HCT116 (cell line): Measurements from ENCODE around the gene CDAN1. TPM values are rescaled to one million over a fixed set of nuclear protein-coding genes. Genes with fewer than 3 reads are reported as not detected.

ENCODE experiments used
- ATAC-seq: fragments of 200-7000 bp; cut with Tn5 transposase; 2 replicates; pipeline ENCODE4 v1.9.1; 2020; ENCODE audit warnings: mild to moderate bottlenecking, moderate library complexity
- BruUV-seq: library from RNA; stranded (reverse); fragments of 400-500 nt; replicated peaks from 2 replicates; lab custom pipeline; 2021; lab: Mats Ljungman, UMichigan
- CTCF ChIA-PET: fragments of 300-600 bp; sonication (Branson Sonifier 250); formaldehyde crosslinking; loops from one replicate; lab custom pipeline; 2021; ENCODE audit warnings: antibody characterized with exemption; lab: Charles Lee
- POLR2A ChIA-PET: fragments of 300-600, 350-600 bp; sonication (Branson Sonifier 250); formaldehyde crosslinking; loops from one replicate; lab custom pipeline; 2021; ENCODE audit warnings: antibody characterized with exemption; lab: Charles Lee
- RAD21 ChIA-PET, 2 experiments: fragments of 300-600 bp; sonication (Branson Sonifier 250); formaldehyde crosslinking; loops; one replicate each; lab custom pipeline; 2023; ENCODE audit warnings: low total read pairs in 2 of 2; ENCODE audit not compliant: uncharacterized antibody in 2 of 2, unreplicated experiment in 2 of 2, low non-redundant PET in 1 of 2; lab: Charles Lee
- DNase-seq: peaks from one replicate; pipeline ENCODE4 v3.0.0-alpha.2; 2010; ENCODE audit warnings: low read depth, low spot score
- H2AFZ ChIP-seq: fragments of 200-600 bp; shearing (Covaris generic), sonication (generic); 2 replicates; pipeline ENCODE4 v1.6.1; 2017; ENCODE audit warnings: low read depth, mixed run types, mixed read lengths, antibody characterized with exemption, low read length; ENCODE audit not compliant: poor library complexity, severe bottlenecking
- H3K27ac ChIP-seq: 2 replicates; pipeline ENCODE4 v1.5.1; 2012; ENCODE audit warnings: low read depth, low read length
- H3K27me3 ChIP-seq: fragments of 200-600 bp; sonication (generic); 2 replicates; pipeline ENCODE4 v1.6.1; 2016; ENCODE audit warnings: mixed run types, low read length, mixed read lengths; ENCODE audit not compliant: insufficient read depth
- H3K36me3 ChIP-seq, 2 experiments: fragments of 200-500 bp in 1 of 2; fragments of 200-600 bp in 1 of 2; sonication (Bioruptor generic) in 1 of 2; sonication (generic) in 1 of 2; 2 replicates each; pipeline versions ENCODE4 v1.5.1 to v1.6.1; 2014 to 2016; ENCODE audit warnings: low read length in 2 of 2, inconsistent platforms in 1 of 2, mixed read lengths in 1 of 2, mixed run types in 1 of 2; ENCODE audit not compliant: insufficient read depth in 2 of 2, control insufficient read depth in 1 of 2
- H3K4me1 ChIP-seq, 2 experiments: fragments of 200-600 bp in 1 of 2; sonication (generic) in 1 of 2; 2 replicates each; pipeline versions ENCODE4 v1.5.1 to v1.6.1; 2012 to 2017; ENCODE audit warnings: low read length in 2 of 2, inconsistent platforms in 1 of 2, mild to moderate bottlenecking in 1 of 2, mixed read lengths in 1 of 2, mixed run types in 1 of 2, moderate library complexity in 1 of 2; ENCODE audit not compliant: insufficient read depth in 2 of 2, control insufficient read depth in 1 of 2
- H3K4me2 ChIP-seq: fragments of 200-600 bp; sonication (generic); 2 replicates; pipeline ENCODE4 v1.6.1; 2017; ENCODE audit warnings: mixed run types, low read length, mixed read lengths
- H3K4me3 ChIP-seq, 2 experiments: fragments of 200-600 bp in 1 of 2; sonication (generic) in 1 of 2; replicated peaks in 1 of 2; 2 replicates each; pipeline ENCODE4 v1.5.1; 2011 to 2016; ENCODE audit warnings: low read length in 2 of 2, control low read depth in 1 of 2, low read depth in 1 of 2, mild to moderate bottlenecking in 1 of 2, mixed read lengths in 1 of 2, mixed run types in 1 of 2
- H3K79me2 ChIP-seq: fragments of 200-600 bp; sonication (generic); 2 replicates; pipeline ENCODE4 v1.6.1; 2017; ENCODE audit warnings: mild to moderate bottlenecking, mixed run types, low read length, moderate library complexity, mixed read lengths; ENCODE audit not compliant: insufficient read depth
- H3K9ac ChIP-seq: fragments of 200-600 bp; sonication (generic); 2 replicates; pipeline ENCODE4 v1.6.1; 2016; ENCODE audit warnings: low read length, mixed read lengths
- H3K9me2 ChIP-seq: fragments of 200-600 bp; sonication (generic), shearing (Covaris generic); 2 replicates; pipeline ENCODE4 v1.6.1; 2017; ENCODE audit warnings: mixed run types, mild to moderate bottlenecking, moderate library complexity; ENCODE audit not compliant: insufficient read depth
- H3K9me3 ChIP-seq, 2 experiments: fragments of 200-500 bp in 1 of 2; fragments of 200-600 bp in 1 of 2; sonication (Bioruptor generic) in 1 of 2; sonication (generic) in 1 of 2; 2 replicates each; pipeline ENCODE4 v1.6.1; 2014 to 2017; ENCODE audit warnings: low read length in 2 of 2, mixed read lengths in 2 of 2, inconsistent platforms in 1 of 2, low read depth in 1 of 2, mild to moderate bottlenecking in 1 of 2, mixed run types in 1 of 2, moderate library complexity in 1 of 2; ENCODE audit not compliant: control insufficient read depth in 1 of 2, insufficient read depth in 1 of 2
- H4K20me1 ChIP-seq: fragments of 200-600 bp; sonication (generic), shearing (Covaris generic); 2 replicates; pipeline ENCODE4 v1.6.1; 2017; ENCODE audit warnings: mixed run types, mild to moderate bottlenecking, moderate library complexity; ENCODE audit not compliant: insufficient read depth
- ATF3 ChIP-seq: IDR thresholded peaks from 2 replicates; pipeline ENCODE4 v1.6.1; 2012
- CBX3 ChIP-seq: IDR thresholded peaks from 2 replicates; pipeline ENCODE4 v1.6.1; 2012; ENCODE audit warnings: low read depth
- EZH2 ChIP-seq: fragments of 200-600 bp; sonication (generic); IDR thresholded peaks from 2 replicates; pipeline ENCODE4 v1.6.1; 2017; ENCODE audit warnings: antibody characterized with exemption, mixed run types
- EZH2phosphoT487 ChIP-seq: fragments of 200-600 bp; IDR thresholded peaks from 2 replicates; pipeline ENCODE4 v1.6.1; 2018; ENCODE audit warnings: antibody characterized with exemption, borderline replicate concordance
- JUND ChIP-seq: IDR thresholded peaks from 2 replicates; pipeline ENCODE4 v1.6.1; 2012
- POLR2A ChIP-seq: IDR thresholded peaks from 2 replicates; pipeline ENCODE4 v1.7.0; 2011; ENCODE audit warnings: borderline replicate concordance; ENCODE audit not compliant: insufficient read depth, insufficient read length; ENCODE audit errors: extremely low read depth
- POLR2AphosphoS5 ChIP-seq: IDR thresholded peaks from 2 replicates; pipeline ENCODE4 v1.6.1; 2011; ENCODE audit warnings: mild to moderate bottlenecking, low read depth, low read length, moderate library complexity
- RAD21 ChIP-seq: IDR thresholded peaks from 2 replicates; pipeline ENCODE4 v1.6.1; 2012; ENCODE audit warnings: low read depth, mild to moderate bottlenecking
- SIN3A ChIP-seq: IDR thresholded peaks from 2 replicates; pipeline ENCODE4 v1.6.1; 2012; ENCODE audit warnings: low read depth
- SP1 ChIP-seq: IDR thresholded peaks from 2 replicates; pipeline ENCODE4 v1.6.1; 2012; ENCODE audit warnings: low read depth
- TCF7L2 ChIP-seq: IDR thresholded peaks from 2 replicates; pipeline ENCODE4 v1.7.0; 2011; ENCODE audit warnings: borderline replicate concordance, inconsistent platforms; ENCODE audit not compliant: insufficient read depth, insufficient read length; ENCODE audit errors: extremely low read depth
- YY1 ChIP-seq: IDR thresholded peaks from 2 replicates; pipeline ENCODE4 v1.6.1; 2011; ENCODE audit warnings: low read length, low read depth, moderate library complexity, mild to moderate bottlenecking; ENCODE audit not compliant: insufficient replicate concordance; ENCODE audit errors: extremely low read depth
- ZBTB33 ChIP-seq: IDR thresholded peaks from 2 replicates; pipeline ENCODE4 v1.6.1; 2011; ENCODE audit warnings: mild to moderate bottlenecking, low read length, moderate library complexity; ENCODE audit not compliant: insufficient replicate concordance; ENCODE audit errors: extremely low read depth
- ZFX ChIP-seq: fragments of 450-650 bp; IDR thresholded peaks from 2 replicates; pipeline ENCODE4 v1.6.1; 2017
- intact Hi-C: fragments of 100-400 bp; cut with micrococcal nuclease; formaldehyde crosslinking; loops from 2 replicates; pipeline ENCODE4 v1.10.0; 2022
- total RNA-seq: library from RNA; stranded (reverse); gene quantifications from one replicate; pipeline ENCODE4 v1.2.1, GENCODE V29; 2021; ENCODE audit not compliant: unreplicated experiment
- TF ChIP-seq, protein P1 (sequence below): IDR thresholded peaks from 2 replicates; pipeline ENCODE4 v1.6.1; 2012
- TF ChIP-seq, protein P2 (sequence below), 3 experiments: fragments of 200-600 bp in 1 of 3; sonication (generic) in 1 of 3; IDR thresholded peaks in 2 of 3; conservative IDR thresholded peaks in 1 of 3; 2 replicates each; pipeline ENCODE4 v1.5.1; 2012 to 2017; ENCODE audit warnings: low read depth in 2 of 3, low read length in 2 of 3, antibody characterized with exemption in 1 of 3, borderline replicate concordance in 1 of 3, control low read depth in 1 of 3, mild to moderate bottlenecking in 1 of 3, mixed read lengths in 1 of 3, mixed run types in 1 of 3, moderate library complexity in 1 of 3; ENCODE audit not compliant: insufficient read depth in 1 of 3

CDAN1 gene
- total RNA-seq, 1 experiment from 2014 or later: 22.4 TPM

- Histone ChIP-seq H3K27ac (no peak overlapping the region), H3K79me2 (no peaks in the 10 kb centered on the region), H3K9me2 (no peaks in the 10 kb centered on the region), H3K27me3 (no peaks in the 10 kb centered on the region), H3K4me1 (no peaks in the 10 kb centered on the region), H3K36me3 (no peaks in the 10 kb centered on the region; a peak in 1 of 4 replicates), H4K20me1 (no peaks in the 10 kb centered on the region), H3K4me3 (no peak overlapping the region), H3K4me2 (no peak overlapping the region), H2AFZ (no peak overlapping the region), H3K9ac (no peak overlapping the region), H3K9me3 (no peaks in the 10 kb centered on the region)
- ChIA-PET CTCF (no interaction called here), POLR2A (no interaction called here), RAD21 (no interaction called here)
- no peak for DNase-seq
- intact Hi-C loops: no loop called here
- no TSS peak for BruUV-seq
- ATAC-seq: no peak
- TF ChIP-seq POLR2AphosphoS5 (no peak), ZFX (no peak), EZH2phosphoT487 (no peak), SIN3A (no peak), RAD21 (no peak), ATF3 (no peak), JUND (no peak), YY1 (no peak), TCF7L2 (no peak), SP1 (no peak), POLR2A (no peak), ZBTB33 (no peak), EZH2 (no peak), CBX3 (no peak)
- TF ChIP-seq, protein P1, sequence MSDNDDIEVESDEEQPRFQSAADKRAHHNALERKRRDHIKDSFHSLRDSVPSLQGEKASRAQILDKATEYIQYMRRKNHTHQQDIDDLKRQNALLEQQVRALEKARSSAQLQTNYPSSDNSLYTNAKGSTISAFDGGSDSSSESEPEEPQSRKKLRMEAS: no peak
- TF ChIP-seq, protein P2, sequence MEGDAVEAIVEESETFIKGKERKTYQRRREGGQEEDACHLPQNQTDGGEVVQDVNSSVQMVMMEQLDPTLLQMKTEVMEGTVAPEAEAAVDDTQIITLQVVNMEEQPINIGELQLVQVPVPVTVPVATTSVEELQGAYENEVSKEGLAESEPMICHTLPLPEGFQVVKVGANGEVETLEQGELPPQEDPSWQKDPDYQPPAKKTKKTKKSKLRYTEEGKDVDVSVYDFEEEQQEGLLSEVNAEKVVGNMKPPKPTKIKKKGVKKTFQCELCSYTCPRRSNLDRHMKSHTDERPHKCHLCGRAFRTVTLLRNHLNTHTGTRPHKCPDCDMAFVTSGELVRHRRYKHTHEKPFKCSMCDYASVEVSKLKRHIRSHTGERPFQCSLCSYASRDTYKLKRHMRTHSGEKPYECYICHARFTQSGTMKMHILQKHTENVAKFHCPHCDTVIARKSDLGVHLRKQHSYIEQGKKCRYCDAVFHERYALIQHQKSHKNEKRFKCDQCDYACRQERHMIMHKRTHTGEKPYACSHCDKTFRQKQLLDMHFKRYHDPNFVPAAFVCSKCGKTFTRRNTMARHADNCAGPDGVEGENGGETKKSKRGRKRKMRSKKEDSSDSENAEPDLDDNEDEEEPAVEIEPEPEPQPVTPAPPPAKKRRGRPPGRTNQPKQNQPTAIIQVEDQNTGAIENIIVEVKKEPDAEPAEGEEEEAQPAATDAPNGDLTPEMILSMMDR (IDR thresholded peaks at IDR 0.05 in 2 of 3, conservative IDR thresholded peaks at IDR 0.05 in 1 of 3; ENCODE audit: borderline replicate concordance in 1 of 3, insufficient read depth in 1 of 3, low read depth in 2 of 3, low read length in 2 of 3): no peak
These were observed 43.0 kb downstream of the CDAN1 start for GRCh38 chr15:42693942-42694341.
